NCI-H1694 (cell line): ENCODE measurements around the gene RPS6KB2.
"Not testable (repeated sequence)": the region's sequence is repeated elsewhere in the genome, so short reads cannot be mapped to it uniquely, and the experiment has no call there.

Experiments
- DNase-seq: peaks from one replicate; lab custom pipeline; 2025; lab: John Stamatoyannopoulos, UW

RPS6KB2 gene

DNA sequence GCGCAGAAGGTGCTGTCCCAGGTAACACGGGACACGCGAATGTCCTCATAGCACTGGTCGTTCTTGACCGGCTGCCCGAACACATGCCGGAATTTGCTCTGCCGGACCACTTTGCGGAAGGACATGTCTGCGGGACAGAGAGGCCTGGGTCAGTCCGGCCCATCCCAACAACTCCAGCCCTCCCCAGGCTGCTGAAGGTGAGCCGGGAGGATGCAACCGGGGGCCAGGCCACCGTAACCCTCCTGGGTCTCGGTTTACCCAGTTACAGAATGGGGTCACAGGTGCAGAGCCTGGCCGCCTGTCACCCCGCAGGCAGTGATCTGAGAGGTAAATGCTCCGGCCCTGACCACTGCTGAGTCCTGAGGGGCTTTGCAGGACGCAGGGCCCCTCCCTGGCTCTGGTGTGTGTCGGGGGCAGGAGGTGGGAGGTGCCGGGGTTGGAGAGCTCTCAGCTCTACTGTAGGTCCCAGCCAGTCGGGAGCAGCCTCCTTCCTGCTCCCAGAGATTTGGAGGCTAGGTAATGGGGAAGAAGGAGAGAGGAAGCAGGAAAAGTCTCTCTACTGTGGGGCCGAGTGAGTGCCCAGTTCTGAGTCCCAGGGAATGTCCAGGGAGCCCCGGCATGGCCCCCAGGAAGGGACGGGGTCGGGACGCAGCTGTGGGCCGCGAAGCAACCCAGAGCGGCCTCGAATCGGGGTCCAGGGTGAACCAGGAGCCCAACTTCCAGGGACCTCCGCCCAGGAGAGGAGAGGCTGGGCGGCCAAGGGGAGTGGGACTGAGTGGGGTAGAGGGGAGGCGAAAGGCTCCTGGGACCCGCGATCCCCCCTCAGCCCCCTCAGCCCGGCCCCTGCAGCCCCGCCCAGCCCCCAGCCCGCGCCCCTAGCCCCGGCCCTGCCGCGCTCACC lies 14.5 kb downstream of the RPS6KB2 start:
- no peak for DNase-seq

DNA sequence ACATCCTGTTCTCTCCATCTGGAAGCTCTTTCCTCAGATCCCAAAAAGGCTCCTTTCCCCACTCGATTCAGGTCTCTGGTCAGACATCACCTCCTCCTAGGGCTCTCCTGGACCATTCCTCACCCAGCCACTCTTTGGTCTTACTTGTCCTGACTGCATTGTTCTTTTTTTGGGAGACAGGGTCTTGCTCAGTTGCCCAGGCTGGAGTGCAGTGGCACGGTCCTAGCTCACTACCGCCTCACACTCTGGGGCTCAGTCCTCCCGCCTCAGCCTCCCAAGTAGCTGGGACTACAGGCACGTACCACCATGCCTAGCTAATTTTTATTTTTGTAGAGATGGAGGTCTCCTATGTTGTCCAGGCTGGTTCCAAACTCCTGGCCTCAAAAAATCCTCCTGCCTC lies 17.2 kb downstream of the RPS6KB2 start:
- DNase-seq: no peak

- DNase-seq: no peak
Observed at GRCh38 chr11:67448220-67448609, 19.9 kb downstream of the RPS6KB2 start.

- DNase-seq: no peak
Observed at GRCh38 chr11:67449116-67449844, 21.0 kb downstream of the RPS6KB2 start.

- DNase-seq: no peak
Observed at GRCh38 chr11:67450796-67451657, 22.7 kb downstream of the RPS6KB2 start.

- no peak for DNase-seq
Observed at GRCh38 chr11:67451658-67451976, 23.3 kb downstream of the RPS6KB2 start.

DNA sequence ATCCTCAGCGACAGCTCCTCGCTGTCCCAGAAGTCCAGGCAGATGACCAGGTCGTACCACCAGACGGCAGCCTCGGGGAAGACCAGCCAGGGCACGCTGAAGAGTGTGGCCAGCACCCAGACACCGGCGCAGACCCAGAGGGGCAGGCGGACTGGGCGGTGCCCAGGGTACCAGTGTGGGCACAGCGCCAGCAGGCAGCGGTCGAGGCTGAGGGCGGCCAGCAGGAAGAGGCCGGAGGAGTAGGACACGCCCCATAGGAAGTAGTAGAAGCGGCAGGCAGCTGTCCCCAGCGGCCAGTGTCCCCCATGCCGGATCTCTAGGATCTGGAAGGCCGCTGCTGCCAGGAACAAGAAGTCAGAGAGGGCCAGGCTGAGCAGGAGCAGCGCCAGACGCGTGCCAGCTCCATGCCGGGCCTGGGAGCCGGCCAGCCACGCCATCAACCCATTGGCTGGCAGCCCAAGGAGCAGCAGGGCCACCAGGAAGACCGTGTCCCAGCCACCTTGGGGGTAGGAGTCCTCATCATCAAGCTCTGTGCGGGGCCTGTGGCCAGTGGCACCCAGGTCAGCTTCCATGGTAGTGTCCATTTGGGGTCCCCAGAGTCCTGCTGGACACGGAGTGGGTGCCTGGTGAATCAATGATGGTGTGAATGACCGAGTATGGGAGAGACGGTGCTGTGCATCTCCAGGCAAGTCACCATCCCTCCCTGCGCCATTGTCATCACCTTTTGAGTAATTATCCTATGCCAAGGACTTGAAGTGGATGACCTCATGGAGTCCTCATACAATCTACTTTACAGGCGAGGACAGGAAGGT lies 24.1 kb downstream of the RPS6KB2 start, which contains the start of gene GPR152:
Gene GPR152 (minus strand): TSS at position 589 of the 812 bp plus-strand sequence. CDS start 5 bp downstream, at position 584.
- DNase-seq: no peak

DNA sequence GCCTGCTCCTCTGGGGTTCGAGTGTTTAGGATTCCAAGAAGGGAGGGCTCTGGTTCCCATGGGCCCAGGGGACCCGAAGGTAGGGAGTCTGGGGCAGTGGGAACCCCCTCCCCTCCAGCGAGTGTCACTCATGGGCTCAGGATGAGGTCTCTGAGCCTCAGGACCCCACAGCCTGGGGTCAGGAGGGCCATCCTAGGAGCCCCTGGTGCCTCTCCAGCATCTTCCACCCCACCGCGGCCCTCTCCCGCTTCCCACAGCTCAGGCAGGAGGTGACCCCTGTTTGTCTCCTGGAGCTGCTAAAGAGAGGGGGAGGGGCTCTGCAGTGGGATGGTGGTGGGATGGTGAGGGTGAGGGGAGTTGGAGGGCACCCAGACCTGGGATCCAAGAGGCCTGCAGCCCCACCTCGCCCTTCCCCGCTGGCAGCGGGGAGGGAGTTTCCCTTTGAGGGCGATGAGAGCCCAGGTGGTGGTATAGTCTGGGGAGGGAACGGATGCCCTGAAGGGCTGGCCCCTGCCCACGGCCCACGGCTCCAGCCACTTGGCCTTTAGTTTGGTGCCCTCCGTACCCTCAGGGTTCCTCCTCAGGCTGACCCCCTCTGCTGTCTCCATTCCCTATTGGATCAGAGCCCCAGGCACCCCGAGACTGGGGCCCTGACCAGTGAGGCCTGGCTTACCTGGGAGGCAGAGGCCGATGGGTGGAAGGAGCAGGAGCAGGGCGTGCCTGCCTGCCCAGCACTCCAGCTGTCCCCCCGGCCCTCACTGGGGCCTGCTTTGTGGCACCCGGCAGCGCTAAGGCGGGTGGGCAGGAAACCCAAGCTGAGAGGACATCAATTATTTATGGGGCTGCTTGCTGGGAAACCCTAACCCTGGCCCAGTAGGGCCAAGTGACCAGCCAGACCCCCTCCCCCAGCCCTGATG lies 25.8 kb downstream of the RPS6KB2 start:
- DNase-seq: no peak

DNA sequence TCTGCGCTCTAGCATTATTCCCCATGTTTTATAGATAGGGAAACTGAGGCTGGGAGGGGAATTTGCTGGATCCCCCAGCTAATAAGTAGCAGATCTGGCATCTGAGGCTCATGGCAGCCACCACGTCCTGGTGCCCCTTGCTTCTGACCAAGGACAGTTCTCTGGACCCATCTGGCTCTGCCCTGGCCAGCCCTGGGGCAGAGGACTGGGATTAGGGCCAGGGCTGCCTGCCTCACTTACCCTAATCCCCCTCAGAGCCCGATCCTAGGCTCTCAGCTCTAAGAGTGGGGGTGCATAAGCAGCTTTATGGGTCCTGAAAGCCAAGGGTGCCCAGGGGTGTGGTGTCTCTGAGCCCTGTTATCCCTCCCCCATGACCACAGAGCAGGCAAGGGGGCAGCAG lies 26.8 kb downstream of the RPS6KB2 start, which contains the start of gene CABP4:
Gene CABP4 (plus strand): TSS at position 301 of the 400 bp plus-strand sequence. CDS start 70 bp downstream, at position 371.
- DNase-seq: no peak

DNA sequence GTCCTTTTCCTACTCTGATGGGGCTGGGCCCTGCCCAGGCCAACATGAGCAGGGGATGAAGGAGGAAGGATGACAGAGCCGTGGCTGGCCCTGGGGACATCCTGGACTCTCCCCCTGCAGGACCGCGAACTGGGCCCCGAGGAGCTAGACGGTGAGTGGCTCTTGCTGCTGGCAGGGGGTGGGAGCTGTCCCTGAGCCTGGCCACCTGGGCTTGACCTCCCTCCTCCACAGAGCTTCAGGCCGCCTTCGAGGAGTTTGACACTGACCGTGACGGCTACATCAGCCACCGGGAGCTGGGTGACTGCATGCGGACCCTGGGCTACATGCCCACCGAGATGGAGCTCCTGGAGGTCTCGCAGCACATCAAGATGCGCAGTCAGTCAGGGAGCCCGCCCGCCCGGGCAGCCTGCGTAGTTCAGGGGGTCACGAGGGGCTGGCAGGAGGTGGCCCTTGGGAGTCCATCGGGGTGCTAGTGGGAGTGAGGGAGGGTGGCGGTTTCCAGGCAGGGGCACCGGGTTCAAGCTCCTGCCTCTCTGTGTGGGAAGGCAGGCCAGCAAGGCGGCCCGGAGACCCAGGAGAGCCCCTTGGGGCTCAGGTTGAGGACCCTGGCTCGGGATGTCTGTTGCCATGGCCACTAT lies 27.9 kb downstream of the RPS6KB2 start:
- no peak for DNase-seq

DNA sequence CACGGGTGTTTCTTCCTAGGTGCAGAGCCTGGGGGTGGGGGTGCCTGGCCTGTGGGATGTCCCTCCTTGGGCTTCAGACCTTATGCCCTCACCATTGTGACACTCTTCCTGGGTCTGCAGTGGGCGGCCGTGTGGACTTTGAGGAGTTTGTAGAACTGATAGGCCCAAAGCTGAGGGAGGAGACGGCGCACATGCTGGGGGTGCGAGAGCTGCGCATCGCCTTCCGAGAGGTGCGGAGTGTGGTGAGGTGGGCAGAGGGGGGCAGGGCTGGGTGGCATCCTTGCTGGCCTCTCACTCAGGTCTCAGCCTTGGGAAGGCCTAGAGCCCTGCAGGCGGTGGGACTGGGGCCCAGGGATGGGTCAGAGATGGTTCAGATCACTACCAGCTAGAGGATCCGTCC lies 29.2 kb downstream of the RPS6KB2 start:
- no peak for DNase-seq

GRCh38 chr11:67458266-67458665 lies 30.0 kb downstream of the RPS6KB2 start:
- no peak for DNase-seq

DNA sequence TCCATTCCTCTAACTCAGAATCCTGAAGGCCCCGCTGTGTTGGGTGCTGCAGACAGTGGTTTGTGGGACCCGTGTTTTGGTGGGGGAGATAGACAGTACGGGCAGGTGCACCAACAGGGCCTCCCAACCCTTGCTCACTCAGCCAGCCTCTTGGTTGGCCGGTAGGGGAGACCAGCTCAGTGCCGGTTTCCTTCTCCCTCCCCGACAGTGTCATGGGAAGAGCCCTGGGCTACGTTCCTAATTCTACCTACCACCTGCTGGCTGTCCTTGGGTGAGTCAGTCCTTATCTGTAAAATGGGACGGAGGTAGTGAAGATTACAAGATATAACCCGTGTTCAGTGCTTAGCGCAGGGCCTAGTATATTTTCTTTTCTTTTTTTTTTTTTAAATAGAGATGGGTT lies 34.9 kb downstream of the RPS6KB2 start:
- DNase-seq: no peak

- no peak for DNase-seq
Observed at GRCh38 chr11:67463680-67464410, 35.6 kb downstream of the RPS6KB2 start.

DNA sequence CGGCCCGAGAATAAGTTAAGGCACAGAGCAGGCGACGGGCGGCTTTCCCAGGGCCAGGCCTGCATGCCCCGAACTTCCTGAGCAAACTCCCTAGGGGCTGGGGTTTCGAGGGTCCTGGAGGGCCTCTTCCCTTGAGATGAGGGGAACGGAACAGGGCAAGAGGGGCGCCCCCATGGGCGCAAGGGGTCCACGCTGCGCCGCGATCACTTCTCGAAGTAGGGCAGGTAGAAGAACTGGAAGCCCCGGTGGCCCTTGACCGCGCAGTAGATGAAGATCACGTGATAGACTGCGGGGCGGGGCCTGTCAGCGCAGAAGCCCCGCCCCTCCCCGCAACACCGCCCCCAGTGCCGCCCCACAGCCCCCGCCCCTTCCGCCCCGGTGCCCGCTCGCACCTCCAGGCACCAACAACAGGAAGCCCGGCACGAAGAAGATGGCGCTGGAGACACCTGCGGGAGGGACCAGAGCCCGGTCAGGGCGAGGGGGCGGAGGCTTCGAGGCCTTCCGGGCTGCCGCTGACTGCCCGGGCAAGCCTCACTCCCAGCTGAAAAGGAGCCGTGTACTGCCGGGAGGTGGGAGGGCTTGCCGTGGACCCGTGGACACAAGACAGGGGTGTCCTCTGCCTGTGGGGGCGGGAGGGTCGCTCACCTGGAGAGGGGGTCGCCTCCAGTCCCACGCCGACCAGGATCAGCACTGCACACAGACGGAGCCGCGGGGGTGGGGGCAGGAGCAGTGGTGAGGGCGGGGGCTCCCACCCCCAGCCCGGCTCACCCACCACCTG lies 36.3 kb downstream of the RPS6KB2 start:
- peak; percentile 3 for DNase-seq

DNA sequence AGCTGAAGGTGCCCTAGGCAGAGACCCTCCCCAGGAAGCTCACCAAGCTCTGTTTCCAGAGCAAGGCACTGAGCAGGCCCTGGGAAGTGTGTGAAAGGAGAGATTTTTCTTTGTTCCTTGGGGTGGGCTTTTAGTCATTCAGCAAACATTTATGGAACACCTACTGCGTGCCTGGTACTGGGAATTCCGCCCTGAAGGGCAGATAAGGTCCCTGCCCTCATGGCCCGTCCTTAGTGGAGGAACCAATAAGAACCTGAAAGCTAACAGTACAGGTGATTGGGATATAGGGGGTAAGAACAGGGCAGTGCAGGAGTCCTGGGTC lies 36.9 kb downstream of the RPS6KB2 start:
- no peak for DNase-seq

GRCh38 chr11:67465530-67465929 lies 37.2 kb downstream of the RPS6KB2 start:
- DNase-seq: not testable (repeated sequence)

DNA sequence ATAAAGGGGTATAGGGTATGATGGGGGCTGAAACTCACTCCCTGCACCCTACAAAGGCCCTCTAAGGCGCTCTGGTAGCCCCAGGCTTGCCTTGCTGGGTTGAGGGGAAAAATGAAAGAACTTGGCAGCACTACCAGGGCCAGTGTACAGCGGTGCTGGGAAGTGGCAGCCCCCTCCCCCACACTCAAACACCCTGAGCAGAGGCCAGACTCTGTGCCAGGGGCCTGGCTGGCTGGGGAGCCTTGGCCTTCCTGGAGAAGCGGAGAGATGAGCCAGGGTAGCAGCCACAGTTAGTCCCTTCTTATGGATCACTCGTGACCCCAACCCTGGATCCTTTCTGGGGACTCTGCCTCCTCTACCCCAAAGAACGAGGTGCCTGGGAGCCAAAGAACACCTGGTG lies 38.1 kb downstream of the RPS6KB2 start:
- DNase-seq: no peak
